ENCODE results near the gene RRP36. TPM values are rescaled to one million over a fixed set of nuclear protein-coding genes. Genes with fewer than 3 reads are reported as not detected.

RRP36 gene
- polyA plus RNA-seq, 1 donor from 2014 or later = 79.2 TPM

DNA sequence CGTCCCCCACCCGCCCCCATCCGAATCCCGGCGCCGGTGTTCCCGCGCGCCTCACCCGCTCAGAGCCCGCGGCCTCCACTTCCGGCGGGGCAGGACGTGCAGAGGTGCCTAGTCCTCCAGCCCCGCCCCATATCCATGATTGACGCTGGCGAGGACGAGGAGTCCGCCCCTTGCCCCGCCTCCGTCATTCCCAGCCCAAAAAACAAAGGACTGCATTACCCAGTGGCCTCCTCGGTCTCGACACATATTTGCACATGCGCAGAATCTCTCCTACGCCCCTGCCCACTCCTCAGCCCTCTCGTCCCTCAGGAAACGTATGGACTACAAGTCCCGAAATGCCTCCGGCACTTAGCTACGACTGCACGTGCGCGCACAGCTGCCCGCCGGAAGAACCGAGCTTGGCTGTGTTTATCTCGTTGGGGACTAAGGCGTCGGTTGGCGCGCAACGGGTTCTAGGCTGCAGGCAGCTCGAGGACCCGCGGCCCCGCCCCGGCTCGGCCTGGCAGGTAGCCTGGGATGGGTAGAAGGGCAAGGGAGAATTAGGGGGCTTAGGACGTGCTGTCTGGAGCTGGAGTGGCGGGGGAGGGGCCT is 7.5 kb upstream of the RRP36 start, which contains the start of the genes KLHDC3 and MEA1:
TSS of gene KLHDC3 (plus strand) at position 407 of the 591 bp plus-strand sequence. CDS start 2,944 bp downstream, outside the sequence.
TSS of gene MEA1 (minus strand) at position 104 of the 591 bp plus-strand sequence. CDS start 133 bp downstream, outside the sequence.
- H3K9me3 ChIP-seq (ENCODE audit: low read length) = no peaks in the 10 kb centered on the region
- no peaks in the 10 kb centered on the region for H3K9me2 ChIP-seq (ENCODE audit: insufficient read depth, low read length)
- H3K4me3 ChIP-seq (ENCODE audit: low read length) = peak within 1 kb of the TSS; percentile 74
- no peaks in the 10 kb centered on the region for H3F3A ChIP-seq (ENCODE audit: insufficient read depth, low read length, poor library complexity, severe bottlenecking)
- H3K27ac ChIP-seq (ENCODE audit: low read length) = peak within 1 kb of the TSS; percentile 91
- no peaks in the 10 kb centered on the region for H3K27me3 ChIP-seq (ENCODE audit: insufficient read depth, low read depth, low read length)
- peak within 1 kb of the TSS; percentile 88 for H3K9ac ChIP-seq (ENCODE audit: low read length)
- H4K20me1 ChIP-seq (ENCODE audit: insufficient read depth) = no peaks in the 10 kb centered on the region
- TF ChIP-seq TAF1 (IDR thresholded peaks at IDR 0.05; ENCODE audit: low read depth) (peak; percentile 88), REST (IDR thresholded peaks at IDR 0.05; ENCODE audit: borderline replicate concordance) (peak; percentile 76), EP300 (conservative IDR thresholded peaks at IDR 0.05; ENCODE audit: poor library complexity, severe bottlenecking) (peak; percentile 41), RAD21 (conservative IDR thresholded peaks at IDR 0.05) (peak; percentile 15), SMC3 (conservative IDR thresholded peaks at IDR 0.05; ENCODE audit: poor library complexity) (peak; percentile 5), POLR2AphosphoS5 (IDR thresholded peaks at IDR 0.05) (peak; percentile 90), MXI1 (conservative IDR thresholded peaks at IDR 0.05; ENCODE audit: poor library complexity, severe bottlenecking) (peak; percentile 99), EZH2 (IDR thresholded peaks at IDR 0.05; ENCODE audit: borderline replicate concordance, insufficient read depth, low read length, poor library complexity, severe bottlenecking) (no peak)
- TF ChIP-seq, protein P1, sequence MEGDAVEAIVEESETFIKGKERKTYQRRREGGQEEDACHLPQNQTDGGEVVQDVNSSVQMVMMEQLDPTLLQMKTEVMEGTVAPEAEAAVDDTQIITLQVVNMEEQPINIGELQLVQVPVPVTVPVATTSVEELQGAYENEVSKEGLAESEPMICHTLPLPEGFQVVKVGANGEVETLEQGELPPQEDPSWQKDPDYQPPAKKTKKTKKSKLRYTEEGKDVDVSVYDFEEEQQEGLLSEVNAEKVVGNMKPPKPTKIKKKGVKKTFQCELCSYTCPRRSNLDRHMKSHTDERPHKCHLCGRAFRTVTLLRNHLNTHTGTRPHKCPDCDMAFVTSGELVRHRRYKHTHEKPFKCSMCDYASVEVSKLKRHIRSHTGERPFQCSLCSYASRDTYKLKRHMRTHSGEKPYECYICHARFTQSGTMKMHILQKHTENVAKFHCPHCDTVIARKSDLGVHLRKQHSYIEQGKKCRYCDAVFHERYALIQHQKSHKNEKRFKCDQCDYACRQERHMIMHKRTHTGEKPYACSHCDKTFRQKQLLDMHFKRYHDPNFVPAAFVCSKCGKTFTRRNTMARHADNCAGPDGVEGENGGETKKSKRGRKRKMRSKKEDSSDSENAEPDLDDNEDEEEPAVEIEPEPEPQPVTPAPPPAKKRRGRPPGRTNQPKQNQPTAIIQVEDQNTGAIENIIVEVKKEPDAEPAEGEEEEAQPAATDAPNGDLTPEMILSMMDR (IDR thresholded peaks at IDR 0.05; ENCODE audit: poor library complexity, severe bottlenecking) = no peak
- H2AFZ ChIP-seq (ENCODE audit: low read depth, low read length) = peak within 1 kb of the TSS; percentile 73
- H3K4me2 ChIP-seq (ENCODE audit: low read length) = peak within 1 kb of the TSS; percentile 100
- peaks cover 33% of the 10 kb centered on the region for H3K79me2 ChIP-seq (replicated peaks; ENCODE audit: insufficient read depth, low read length)
- no peaks in the 10 kb centered on the region for H3K36me3 ChIP-seq (ENCODE audit: insufficient read depth, low read length)

DNA sequence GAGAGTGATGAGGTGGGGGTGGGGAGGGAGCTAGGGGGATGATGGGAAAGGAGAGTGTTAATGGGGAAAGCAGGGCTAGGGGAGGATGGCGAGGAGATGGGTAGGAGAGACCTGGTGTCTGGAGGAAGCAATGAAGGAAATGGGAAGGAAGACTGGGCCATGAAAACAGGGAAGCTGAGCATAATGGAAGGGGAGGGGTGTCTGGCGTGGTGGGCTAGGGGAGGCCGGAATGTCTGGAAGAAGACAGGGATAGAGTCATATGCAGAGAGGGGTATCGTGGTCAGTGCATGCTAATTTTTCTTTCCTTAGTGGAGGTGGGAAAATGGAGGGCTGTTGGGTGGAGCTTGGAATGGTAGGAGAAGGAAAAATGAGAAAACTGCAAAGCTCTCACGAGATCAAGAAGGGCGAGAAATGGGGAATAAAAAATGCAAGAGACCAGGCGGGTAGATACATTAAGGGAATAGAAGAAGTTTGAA is 7.0 kb upstream of the RRP36 start:
- Histone ChIP-seq H2AFZ (ENCODE audit: low read depth, low read length) (peak overlapping the region; percentile 65), H4K20me1 (ENCODE audit: insufficient read depth) (no peaks in the 10 kb centered on the region), H3K79me2 (replicated peaks; ENCODE audit: insufficient read depth, low read length) (peaks cover 33% of the 10 kb centered on the region), H3K4me2 (ENCODE audit: low read length) (peak overlapping the region; percentile 91), H3K27me3 (ENCODE audit: insufficient read depth, low read depth, low read length) (no peaks in the 10 kb centered on the region), H3K9me2 (ENCODE audit: insufficient read depth, low read length) (no peaks in the 10 kb centered on the region), H3K27ac (ENCODE audit: low read length) (peak overlapping the region; percentile 91), H3K36me3 (ENCODE audit: insufficient read depth, low read length) (no peaks in the 10 kb centered on the region), H3F3A (ENCODE audit: insufficient read depth, low read length, poor library complexity, severe bottlenecking) (no peaks in the 10 kb centered on the region), H3K9ac (ENCODE audit: low read length) (peak overlapping the region; percentile 88), H3K4me3 (ENCODE audit: low read length) (peak overlapping the region; percentile 74), H3K9me3 (ENCODE audit: low read length) (no peaks in the 10 kb centered on the region)
- no peak for TF ChIP-seq EP300 (conservative IDR thresholded peaks at IDR 0.05; ENCODE audit: poor library complexity, severe bottlenecking)
- TF ChIP-seq SMC3 (conservative IDR thresholded peaks at IDR 0.05; ENCODE audit: poor library complexity) = no peak
- TF ChIP-seq EZH2 (IDR thresholded peaks at IDR 0.05; ENCODE audit: borderline replicate concordance, insufficient read depth, low read length, poor library complexity, severe bottlenecking) = no peak
- peak; percentile 24 for TF ChIP-seq TAF1 (IDR thresholded peaks at IDR 0.05; ENCODE audit: low read depth)
- TF ChIP-seq POLR2AphosphoS5 (IDR thresholded peaks at IDR 0.05) = peak; percentile 32
- TF ChIP-seq, protein P1 (IDR thresholded peaks at IDR 0.05; ENCODE audit: poor library complexity, severe bottlenecking) = no peak

Data from neural cell (in vitro differentiated cells).